Hypothalamus (tissue), 51 donors: ENCODE results near the gene MGST1.

ENCODE experiments used
- DNase-seq, 51 donors: peaks; one replicate each; lab custom pipeline; 2025; lab: John Stamatoyannopoulos, UW

The MGST1 gene, protein sequence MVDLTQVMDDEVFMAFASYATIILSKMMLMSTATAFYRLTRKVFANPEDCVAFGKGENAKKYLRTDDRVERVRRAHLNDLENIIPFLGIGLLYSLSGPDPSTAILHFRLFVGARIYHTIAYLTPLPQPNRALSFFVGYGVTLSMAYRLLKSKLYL

GRCh38 chr12:16347391-16348298 is at the start of gene MGST1:
Gene MGST1 (plus strand): TSS chr12:16347645. CDS start chr12:16354253, 6,608 bp downstream.
- DNase-seq: peak in 33 of 51 donors; percentile 2 to 62 (median 34)

- no peak for DNase-seq
Measured at GRCh38 chr12:16299403-16299802, 48.0 kb upstream of the MGST1 start.

DNA sequence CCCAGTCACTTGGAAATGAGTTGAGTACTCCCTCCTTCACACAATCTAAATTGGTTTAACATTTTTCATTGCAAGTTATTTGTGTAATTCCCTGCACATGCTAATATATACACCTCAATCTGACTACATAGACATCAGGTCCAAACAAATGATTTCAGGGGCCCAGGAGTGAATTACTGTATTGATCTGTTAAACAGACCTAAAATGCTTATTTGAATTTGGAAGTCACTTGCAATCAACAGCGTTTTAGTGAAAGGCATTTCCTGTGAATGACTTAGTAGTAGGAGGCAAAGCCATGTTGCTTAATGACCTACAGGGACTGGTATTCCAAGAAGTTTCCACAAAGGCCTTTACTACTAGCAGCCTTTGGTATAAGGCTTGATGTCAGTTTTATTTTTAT is 47.3 kb upstream of the MGST1 start:
- DNase-seq: no peak

DNA sequence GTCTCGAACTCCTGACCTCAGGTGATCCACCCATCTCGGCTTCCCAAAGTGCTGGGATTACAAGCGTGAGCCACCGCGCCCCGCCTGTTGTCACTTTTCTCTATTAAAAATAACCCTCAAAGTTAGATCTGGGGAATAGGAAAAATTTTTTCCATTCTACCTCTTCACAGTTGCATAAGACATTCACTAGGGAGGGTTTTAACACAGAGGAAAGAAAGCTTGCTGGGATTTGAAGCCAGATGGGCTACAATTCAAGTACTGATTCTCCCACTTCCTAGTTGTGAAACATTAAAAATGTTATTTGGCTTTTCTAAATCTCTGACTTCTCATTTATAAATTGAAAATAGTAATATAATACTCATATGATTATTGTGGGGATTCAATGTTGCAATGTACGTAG is 46.7 kb upstream of the MGST1 start:
- no peak for DNase-seq

DNA sequence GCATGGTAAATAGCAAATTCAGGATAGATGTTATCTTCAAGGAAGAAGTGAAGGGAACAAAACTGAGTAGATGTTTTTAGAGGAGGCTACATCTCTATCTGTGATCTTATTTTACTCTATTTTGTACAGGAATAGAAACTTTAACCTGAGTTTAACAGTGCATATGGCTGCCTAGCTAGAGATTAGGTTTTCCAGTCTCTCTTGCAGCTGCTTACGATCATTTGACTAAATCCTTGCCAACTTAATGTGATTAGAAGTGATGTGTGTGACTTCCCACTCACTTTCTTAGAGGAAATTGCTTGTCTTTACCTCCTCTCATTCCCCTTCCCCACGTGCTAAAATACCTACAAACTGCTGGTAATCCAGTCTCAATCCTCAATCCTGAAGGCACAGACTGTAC is 43.5 kb upstream of the MGST1 start:
- no peak for DNase-seq

DNA sequence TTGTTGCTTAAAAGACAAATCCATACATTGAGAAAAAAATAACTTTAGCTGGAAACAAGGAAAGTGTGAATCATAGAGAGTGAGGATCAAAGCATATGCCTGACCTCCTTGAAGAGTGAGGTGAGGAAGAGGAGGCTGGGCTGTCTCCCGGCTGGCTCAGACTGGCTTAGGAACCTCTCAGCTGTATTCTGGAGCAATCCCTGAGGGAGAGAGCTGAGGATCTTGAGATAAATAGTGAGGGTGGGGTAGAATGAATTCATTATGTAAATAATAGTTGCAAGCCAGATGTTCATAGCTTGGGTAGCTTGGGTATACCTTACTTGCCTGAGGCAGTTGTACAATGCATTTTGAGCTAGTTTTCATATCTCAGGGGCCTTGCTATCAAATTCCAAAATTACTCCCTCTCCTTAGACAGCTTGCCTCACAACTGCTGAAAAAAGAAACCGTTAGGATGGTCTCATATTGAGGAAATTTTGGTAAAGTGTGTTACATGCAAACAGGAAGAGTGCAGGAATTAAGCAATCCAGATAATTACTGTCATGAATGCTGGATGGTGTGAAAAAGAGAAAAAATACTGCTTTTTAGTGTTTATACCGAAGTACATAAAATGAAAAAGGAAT is 39.5 kb upstream of the MGST1 start:
- no peak for DNase-seq

- DNase-seq: no peak
Measured at GRCh38 chr12:16310934-16311333, 36.5 kb upstream of the MGST1 start.

- DNase-seq: no peak
Measured at GRCh38 chr12:16323010-16323409, 24.4 kb upstream of the MGST1 start.

DNA sequence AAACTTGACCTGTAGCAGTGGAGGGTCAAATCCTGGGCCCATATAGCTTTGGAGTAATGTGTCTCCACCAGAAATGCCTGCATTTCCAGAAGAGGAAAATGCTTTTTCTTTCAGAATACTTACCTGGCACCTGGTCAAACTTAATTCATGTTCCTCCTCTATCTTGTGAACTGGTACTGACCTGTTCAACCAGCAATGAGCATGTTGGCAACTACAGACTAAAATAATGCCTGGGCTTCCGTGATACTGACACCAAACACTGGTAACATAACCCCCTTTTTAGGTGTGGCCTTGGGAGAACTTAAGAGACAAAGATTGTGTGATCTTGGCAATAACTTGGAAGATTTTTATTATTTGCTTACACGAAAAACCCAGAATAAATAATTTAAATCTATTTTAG is 23.8 kb upstream of the MGST1 start:
- no peak for DNase-seq

DNA sequence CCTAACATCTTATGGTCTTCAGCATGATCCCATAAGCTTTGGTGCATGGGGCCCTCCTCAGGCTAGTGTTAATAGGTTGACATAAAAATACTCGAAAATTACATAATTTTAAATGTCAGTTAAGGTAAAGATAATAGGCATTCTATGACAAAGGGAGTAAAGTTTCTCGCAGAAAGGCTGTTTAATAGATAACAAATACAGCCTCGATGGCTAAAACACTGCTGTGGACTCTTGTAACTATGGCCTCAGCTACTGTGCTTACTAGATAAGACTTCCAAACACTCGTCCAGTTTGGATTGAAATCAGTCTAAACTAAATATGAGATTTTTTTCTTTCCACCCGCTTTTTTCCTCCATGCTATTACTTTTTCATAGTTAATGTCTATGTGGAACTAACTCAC is 23.2 kb upstream of the MGST1 start:
- DNase-seq: no peak

- no peak for DNase-seq
Measured at GRCh38 chr12:16324772-16325171, 22.7 kb upstream of the MGST1 start.

DNA sequence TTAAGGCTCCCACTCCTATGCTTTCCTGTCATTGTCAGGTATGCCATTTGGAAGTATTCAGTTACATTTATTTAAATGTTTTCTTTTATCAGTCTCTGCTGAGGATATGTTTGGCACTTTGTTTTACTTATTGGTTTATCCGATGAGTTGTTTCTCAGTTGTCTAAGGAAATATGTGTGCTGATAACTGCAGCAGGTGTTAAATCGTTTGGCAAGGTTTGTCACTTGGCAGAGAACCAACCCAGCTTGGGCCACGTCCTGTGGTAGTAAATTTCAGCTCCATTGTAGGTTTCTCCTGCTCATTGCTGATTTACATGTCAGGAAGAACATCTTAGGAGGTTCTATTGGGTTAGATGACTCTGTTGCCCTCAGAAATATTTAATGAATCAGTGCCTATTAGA is 22.0 kb upstream of the MGST1 start:
- DNase-seq: no peak

- no peak for DNase-seq
Measured at GRCh38 chr12:16327963-16328362, 19.5 kb upstream of the MGST1 start.

DNA sequence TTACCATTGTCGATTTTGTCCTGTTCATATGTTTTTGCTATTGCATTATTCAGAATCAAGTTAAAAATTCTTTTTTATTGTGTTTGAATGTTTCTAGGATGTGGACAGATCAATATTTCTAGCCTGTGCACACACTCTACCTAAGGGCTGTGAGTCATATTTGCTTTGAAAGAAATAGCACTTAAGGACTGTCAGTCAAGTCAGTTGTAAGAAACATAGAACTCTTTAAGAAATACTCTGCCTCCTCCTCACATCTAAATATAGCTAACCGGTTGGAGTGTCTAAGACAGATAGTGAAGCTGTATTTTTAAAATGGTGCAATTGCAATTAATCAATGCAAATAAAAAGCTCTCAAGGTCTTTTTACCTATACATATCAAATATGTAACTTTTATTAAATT is 17.9 kb upstream of the MGST1 start:
- peak in 1 of 51 donors; percentile 17 for DNase-seq

- DNase-seq: no peak
Measured at GRCh38 chr12:16330560-16330959, 16.9 kb upstream of the MGST1 start.

- DNase-seq: no peak
Measured at GRCh38 chr12:16331998-16332397, 15.4 kb upstream of the MGST1 start.

- no peak for DNase-seq
Measured at GRCh38 chr12:16335838-16336237, 11.6 kb upstream of the MGST1 start.

- DNase-seq: no peak
Measured at GRCh38 chr12:16344269-16344668, 3.2 kb upstream of the MGST1 start.

DNA sequence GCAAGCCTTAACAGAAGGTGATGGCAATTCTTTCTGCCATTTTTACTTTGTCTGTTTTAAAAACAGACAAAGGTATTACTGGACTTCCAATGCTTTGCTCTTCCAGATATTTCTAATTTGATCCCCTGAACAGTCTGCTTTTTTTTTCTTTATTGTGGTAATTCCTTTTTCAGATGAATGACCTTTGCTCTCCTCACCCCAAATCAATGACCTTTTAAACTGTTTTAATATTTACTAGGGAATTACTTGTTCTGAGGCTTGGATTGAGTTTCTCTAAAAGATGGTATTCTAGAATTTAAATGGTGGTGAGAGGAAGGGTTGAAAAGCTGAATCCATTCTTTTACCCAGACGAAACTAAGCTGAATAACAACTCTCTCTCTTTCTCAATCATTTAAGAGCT is 2.3 kb upstream of the MGST1 start:
- no peak for DNase-seq

- no peak for DNase-seq
Measured at GRCh38 chr12:16346958-16347357, 487 bp upstream of the MGST1 start.

DNA sequence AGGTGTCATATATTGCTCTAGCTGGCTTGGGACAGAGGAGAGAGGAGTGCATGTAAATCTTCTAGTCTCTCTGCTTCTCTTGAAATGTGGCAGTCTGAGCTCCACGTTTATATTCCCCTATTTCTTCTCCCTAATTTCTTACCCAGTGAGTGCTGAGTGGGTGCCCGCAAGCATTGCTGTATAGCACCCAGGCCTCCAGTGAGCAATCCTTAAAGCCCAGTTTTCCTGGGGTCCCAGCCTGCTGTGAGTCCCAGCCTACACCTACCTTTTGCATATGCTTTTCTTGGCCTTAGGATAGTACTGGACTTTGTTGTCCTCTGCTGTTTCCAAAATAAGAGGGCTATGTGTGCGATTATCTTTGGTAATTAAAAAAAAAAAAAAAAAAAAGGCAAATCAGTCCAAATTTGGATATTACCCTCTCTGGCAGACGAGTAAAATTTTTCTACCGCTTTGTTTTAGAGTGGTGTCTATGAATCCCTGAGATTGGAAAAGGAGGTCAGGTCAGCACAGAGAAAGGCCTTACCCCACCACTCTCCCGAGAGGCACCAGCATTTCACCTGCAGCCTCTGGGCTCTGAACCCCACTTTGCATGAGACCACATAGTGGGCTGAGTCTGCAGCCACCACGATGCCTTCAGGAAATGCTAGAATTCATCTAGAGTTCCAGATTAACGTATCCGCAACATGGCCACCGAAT is 1.1 kb downstream of the MGST1 start:
- peak in 1 of 51 donors; percentile 54 for DNase-seq
